SK-N-SH treated with all-trans-retinoic acid at 6 μM for 48 hours (cell line): Measurements from ENCODE around the gene ANKLE2.

Experiments
- ATAC-seq: fragments of 200-7000 bp; cut with Tn5 transposase; 3 replicates; pipeline ENCODE4 v1.9.1; 2020; ENCODE audit warnings: mild to moderate bottlenecking, moderate library complexity
- ARNTL ChIP-seq: fragments of 450-650 bp; formaldehyde crosslinking; IDR thresholded peaks from 2 replicates; pipeline ENCODE4 v1.5.0; 2020; ENCODE audit warnings: low read depth, mild to moderate bottlenecking, moderate library complexity, borderline replicate concordance
- BACH2 ChIP-seq: fragments of 250-450 bp; sonication (Bioruptor Pico); IDR thresholded peaks from 2 replicates; pipeline ENCODE4 v1.9.0; 2021; ENCODE audit warnings: mild to moderate bottlenecking, borderline replicate concordance
- CSDC2 ChIP-seq: fragments of 250-450 bp; sonication (Bioruptor Pico); IDR thresholded peaks from 2 replicates; pipeline ENCODE4 v1.5.0; 2020; ENCODE audit warnings: mild to moderate bottlenecking, moderate library complexity
- ESRRG ChIP-seq: fragments of 250-450 bp; sonication (Bioruptor Pico); IDR thresholded peaks from 2 replicates; pipeline ENCODE4 v1.6.1; 2021; ENCODE audit warnings: mild to moderate bottlenecking
- GLIS3 ChIP-seq: fragments of 250-450 bp; sonication (Bioruptor Pico); IDR thresholded peaks from 2 replicates; pipeline ENCODE4 v1.5.0; 2020; ENCODE audit warnings: mild to moderate bottlenecking, moderate library complexity
- ISL1 ChIP-seq: fragments of 250-450 bp; sonication (Bioruptor Pico); IDR thresholded peaks from 2 replicates; pipeline ENCODE4 v2.1.2; 2022; ENCODE audit warnings: mild to moderate bottlenecking, moderate library complexity
- OSR1 ChIP-seq: fragments of 250-450 bp; sonication (Bioruptor Pico); IDR thresholded peaks from 2 replicates; pipeline ENCODE4 v1.8.0; 2022; ENCODE audit warnings: moderate library complexity, mild to moderate bottlenecking, inconsistent platforms
- PPARA ChIP-seq: fragments of 250-450 bp; sonication (Bioruptor Pico); IDR thresholded peaks from 2 replicates; pipeline ENCODE4 v1.5.0; 2020; ENCODE audit warnings: mild to moderate bottlenecking, borderline replicate concordance
- RARB ChIP-seq: fragments of 250-450 bp; sonication (Bioruptor Pico); IDR thresholded peaks from 2 replicates; pipeline ENCODE4 v1.8.0; 2021; ENCODE audit warnings: mild to moderate bottlenecking, moderate library complexity
- SNAI2 ChIP-seq: fragments of 250-450 bp; sonication (Bioruptor Pico); IDR thresholded peaks from 2 replicates; pipeline ENCODE4 v1.5.0; 2020; ENCODE audit warnings: mild to moderate bottlenecking, moderate library complexity
- TCF4 ChIP-seq: fragments of 250-450 bp; sonication (Bioruptor Pico); IDR thresholded peaks from 2 replicates; pipeline ENCODE4 v1.8.0; 2021; ENCODE audit warnings: mild to moderate bottlenecking, moderate library complexity, borderline replicate concordance
- TOX ChIP-seq: fragments of 250-450 bp; sonication (Bioruptor Pico); IDR thresholded peaks from 2 replicates; pipeline ENCODE4 v1.8.0; 2021; ENCODE audit warnings: mild to moderate bottlenecking, moderate library complexity, borderline replicate concordance
- ZC3H10 ChIP-seq: fragments of 250-450 bp; sonication (Bioruptor Pico); IDR thresholded peaks from 2 replicates; pipeline ENCODE4 v1.5.1; 2021; ENCODE audit warnings: mild to moderate bottlenecking, moderate library complexity
- ZFP3 ChIP-seq: fragments of 250-450 bp; sonication (Bioruptor Pico); IDR thresholded peaks from 2 replicates; pipeline ENCODE4 v1.5.0; 2020; ENCODE audit warnings: mild to moderate bottlenecking, moderate library complexity
- ZFP30 ChIP-seq: fragments of 450-650 bp; formaldehyde crosslinking; IDR thresholded peaks from 2 replicates; pipeline ENCODE4 v1.5.0; 2022; ENCODE audit warnings: mild to moderate bottlenecking, moderate library complexity
- ZNF565 ChIP-seq: fragments of 450-650 bp; formaldehyde crosslinking; conservative IDR thresholded peaks from 2 replicates; pipeline ENCODE4 v1.5.0; 2020; ENCODE audit warnings: low read depth, mild to moderate bottlenecking, moderate library complexity
- ZNF70 ChIP-seq: fragments of 450-650 bp; formaldehyde crosslinking; IDR thresholded peaks from 2 replicates; pipeline ENCODE4 v1.5.0; 2020; ENCODE audit warnings: mild to moderate bottlenecking, moderate library complexity
- ZNF8 ChIP-seq: fragments of 450-650 bp; formaldehyde crosslinking; IDR thresholded peaks from 2 replicates; pipeline ENCODE4 v1.5.0; 2020; ENCODE audit warnings: mild to moderate bottlenecking, moderate library complexity
- TF ChIP-seq, protein P1 (sequence below): fragments of 250-450 bp; sonication (Bioruptor Pico); IDR thresholded peaks from 2 replicates; pipeline ENCODE4 v1.8.0; 2021; ENCODE audit warnings: low read depth, mild to moderate bottlenecking, moderate library complexity, borderline replicate concordance
- TF ChIP-seq, protein P2 (sequence below): fragments of 250-450 bp; sonication (Bioruptor Pico); IDR thresholded peaks from 2 replicates; pipeline ENCODE4 v1.8.0; 2020; ENCODE audit warnings: mild to moderate bottlenecking, moderate library complexity, borderline replicate concordance
- TF ChIP-seq, protein P3 (sequence below): fragments of 250-450 bp; sonication (Bioruptor Pico); IDR thresholded peaks from 2 replicates; pipeline ENCODE4 v1.5.0; 2020; ENCODE audit warnings: mild to moderate bottlenecking, moderate library complexity
- TF ChIP-seq, protein P4 (sequence below): fragments of 250-450 bp; sonication (Bioruptor Pico); IDR thresholded peaks from 2 replicates; pipeline ENCODE4 v1.5.1; 2020; ENCODE audit warnings: low read depth, mild to moderate bottlenecking, moderate library complexity

Gene ANKLE2

DNA sequence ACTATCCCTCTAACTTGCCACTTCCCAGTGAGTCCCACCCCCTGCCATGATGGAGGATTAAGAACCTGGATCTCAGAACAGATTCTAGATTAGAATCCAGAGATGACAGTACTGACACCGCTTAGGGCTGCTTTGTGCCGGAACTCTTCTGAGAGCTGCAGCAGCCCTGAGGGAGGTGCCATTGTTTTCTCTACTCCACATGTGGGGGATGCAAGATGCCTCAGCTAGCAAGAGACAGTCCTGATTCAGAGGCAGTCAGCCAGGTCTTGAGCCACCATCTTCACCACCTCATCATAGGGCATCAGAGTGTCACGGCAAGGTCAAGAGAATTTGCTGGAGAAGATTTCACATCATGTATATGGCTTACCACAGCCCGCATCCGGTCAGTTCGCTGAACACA lies 54.4 kb downstream of the ANKLE2 start:
- TF ChIP-seq ZNF70 (no peak), ISL1 (CRISPR knock-in tag) (no peak), SNAI2 (CRISPR knock-in tag) (no peak)
- ATAC-seq: no peak

- TF ChIP-seq TCF4 (CRISPR knock-in tag) (no peak), ZNF8 (CRISPR knock-in tag) (no peak), PPARA (CRISPR knock-in tag) (no peak), ZFP3 (no peak), RARB (CRISPR knock-in tag) (no peak), TOX (CRISPR knock-in tag) (no peak), ESRRG (no peak), ZNF70 (no peak), ARNTL (CRISPR knock-in tag) (no peak), ZNF565 (CRISPR knock-in tag) (no peak), ZFP30 (no peak), OSR1 (CRISPR knock-in tag) (no peak), GLIS3 (no peak)
- TF ChIP-seq, protein P1, sequence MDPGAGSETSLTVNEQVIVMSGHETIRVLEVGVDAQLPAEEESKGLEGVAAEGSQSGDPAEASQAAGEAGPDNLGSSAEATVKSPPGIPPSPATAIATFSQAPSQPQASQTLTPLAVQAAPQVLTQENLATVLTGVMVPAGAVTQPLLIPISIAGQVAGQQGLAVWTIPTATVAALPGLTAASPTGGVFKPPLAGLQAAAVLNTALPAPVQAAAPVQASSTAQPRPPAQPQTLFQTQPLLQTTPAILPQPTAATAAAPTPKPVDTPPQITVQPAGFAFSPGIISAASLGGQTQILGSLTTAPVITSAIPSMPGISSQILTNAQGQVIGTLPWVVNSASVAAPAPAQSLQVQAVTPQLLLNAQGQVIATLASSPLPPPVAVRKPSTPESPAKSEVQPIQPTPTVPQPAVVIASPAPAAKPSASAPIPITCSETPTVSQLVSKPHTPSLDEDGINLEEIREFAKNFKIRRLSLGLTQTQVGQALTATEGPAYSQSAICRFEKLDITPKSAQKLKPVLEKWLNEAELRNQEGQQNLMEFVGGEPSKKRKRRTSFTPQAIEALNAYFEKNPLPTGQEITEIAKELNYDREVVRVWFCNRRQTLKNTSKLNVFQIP (CRISPR knock-in tag): no peak
- TF ChIP-seq, protein P2, sequence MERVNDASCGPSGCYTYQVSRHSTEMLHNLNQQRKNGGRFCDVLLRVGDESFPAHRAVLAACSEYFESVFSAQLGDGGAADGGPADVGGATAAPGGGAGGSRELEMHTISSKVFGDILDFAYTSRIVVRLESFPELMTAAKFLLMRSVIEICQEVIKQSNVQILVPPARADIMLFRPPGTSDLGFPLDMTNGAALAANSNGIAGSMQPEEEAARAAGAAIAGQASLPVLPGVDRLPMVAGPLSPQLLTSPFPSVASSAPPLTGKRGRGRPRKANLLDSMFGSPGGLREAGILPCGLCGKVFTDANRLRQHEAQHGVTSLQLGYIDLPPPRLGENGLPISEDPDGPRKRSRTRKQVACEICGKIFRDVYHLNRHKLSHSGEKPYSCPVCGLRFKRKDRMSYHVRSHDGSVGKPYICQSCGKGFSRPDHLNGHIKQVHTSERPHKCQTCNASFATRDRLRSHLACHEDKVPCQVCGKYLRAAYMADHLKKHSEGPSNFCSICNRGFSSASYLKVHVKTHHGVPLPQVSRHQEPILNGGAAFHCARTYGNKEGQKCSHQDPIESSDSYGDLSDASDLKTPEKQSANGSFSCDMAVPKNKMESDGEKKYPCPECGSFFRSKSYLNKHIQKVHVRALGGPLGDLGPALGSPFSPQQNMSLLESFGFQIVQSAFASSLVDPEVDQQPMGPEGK (CRISPR knock-in tag): no peak
- TF ChIP-seq, protein P3, sequence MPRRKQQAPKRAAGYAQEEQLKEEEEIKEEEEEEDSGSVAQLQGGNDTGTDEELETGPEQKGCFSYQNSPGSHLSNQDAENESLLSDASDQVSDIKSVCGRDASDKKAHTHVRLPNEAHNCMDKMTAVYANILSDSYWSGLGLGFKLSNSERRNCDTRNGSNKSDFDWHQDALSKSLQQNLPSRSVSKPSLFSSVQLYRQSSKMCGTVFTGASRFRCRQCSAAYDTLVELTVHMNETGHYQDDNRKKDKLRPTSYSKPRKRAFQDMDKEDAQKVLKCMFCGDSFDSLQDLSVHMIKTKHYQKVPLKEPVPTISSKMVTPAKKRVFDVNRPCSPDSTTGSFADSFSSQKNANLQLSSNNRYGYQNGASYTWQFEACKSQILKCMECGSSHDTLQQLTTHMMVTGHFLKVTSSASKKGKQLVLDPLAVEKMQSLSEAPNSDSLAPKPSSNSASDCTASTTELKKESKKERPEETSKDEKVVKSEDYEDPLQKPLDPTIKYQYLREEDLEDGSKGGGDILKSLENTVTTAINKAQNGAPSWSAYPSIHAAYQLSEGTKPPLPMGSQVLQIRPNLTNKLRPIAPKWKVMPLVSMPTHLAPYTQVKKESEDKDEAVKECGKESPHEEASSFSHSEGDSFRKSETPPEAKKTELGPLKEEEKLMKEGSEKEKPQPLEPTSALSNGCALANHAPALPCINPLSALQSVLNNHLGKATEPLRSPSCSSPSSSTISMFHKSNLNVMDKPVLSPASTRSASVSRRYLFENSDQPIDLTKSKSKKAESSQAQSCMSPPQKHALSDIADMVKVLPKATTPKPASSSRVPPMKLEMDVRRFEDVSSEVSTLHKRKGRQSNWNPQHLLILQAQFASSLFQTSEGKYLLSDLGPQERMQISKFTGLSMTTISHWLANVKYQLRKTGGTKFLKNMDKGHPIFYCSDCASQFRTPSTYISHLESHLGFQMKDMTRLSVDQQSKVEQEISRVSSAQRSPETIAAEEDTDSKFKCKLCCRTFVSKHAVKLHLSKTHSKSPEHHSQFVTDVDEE (CRISPR knock-in tag): no peak
- ATAC-seq: no peak
These were observed 58.0 kb downstream of the ANKLE2 start for GRCh38 chr12:132703641-132704040.

- TF ChIP-seq ZNF565 (CRISPR knock-in tag) (no peak), ZNF70 (no peak), BACH2 (CRISPR knock-in tag) (no peak), TOX (CRISPR knock-in tag) (no peak), OSR1 (CRISPR knock-in tag) (no peak), CSDC2 (CRISPR knock-in tag) (no peak), ARNTL (CRISPR knock-in tag) (no peak), GLIS3 (no peak), SNAI2 (CRISPR knock-in tag) (no peak), TCF4 (CRISPR knock-in tag) (no peak), ZC3H10 (CRISPR knock-in tag) (no peak), RARB (CRISPR knock-in tag) (no peak), ISL1 (CRISPR knock-in tag) (no peak)
- TF ChIP-seq, protein P2 (CRISPR knock-in tag): no peak
- TF ChIP-seq, protein P4, sequence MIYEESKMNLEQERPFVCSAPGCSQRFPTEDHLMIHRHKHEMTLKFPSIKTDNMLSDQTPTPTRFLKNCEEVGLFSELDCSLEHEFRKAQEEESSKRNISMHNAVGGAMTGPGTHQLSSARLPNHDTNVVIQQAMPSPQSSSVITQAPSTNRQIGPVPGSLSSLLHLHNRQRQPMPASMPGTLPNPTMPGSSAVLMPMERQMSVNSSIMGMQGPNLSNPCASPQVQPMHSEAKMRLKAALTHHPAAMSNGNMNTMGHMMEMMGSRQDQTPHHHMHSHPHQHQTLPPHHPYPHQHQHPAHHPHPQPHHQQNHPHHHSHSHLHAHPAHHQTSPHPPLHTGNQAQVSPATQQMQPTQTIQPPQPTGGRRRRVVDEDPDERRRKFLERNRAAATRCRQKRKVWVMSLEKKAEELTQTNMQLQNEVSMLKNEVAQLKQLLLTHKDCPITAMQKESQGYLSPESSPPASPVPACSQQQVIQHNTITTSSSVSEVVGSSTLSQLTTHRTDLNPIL: no peak
- TF ChIP-seq, protein P1 (CRISPR knock-in tag): no peak
- TF ChIP-seq, protein P3 (CRISPR knock-in tag): no peak
- ATAC-seq: peak; percentile 33
These were observed 59.0 kb downstream of the ANKLE2 start for GRCh38 chr12:132702640-132703039.
